BJ (cell line): ENCODE results near the gene RBM20. TPM values are rescaled to one million over a fixed set of nuclear protein-coding genes. Genes with fewer than 3 reads are reported as not detected.

Source experiments
- CTCF ChIA-PET: fragments of 350-600 bp; formaldehyde crosslinking; extraction: SDS; loops from one replicate; lab custom pipeline; 2021; ENCODE audit warnings: antibody characterized with exemption, inconsistent platforms; lab: Yijun Ruan, JAX
- POLR2A ChIA-PET: fragments of 300-600 bp; sonication (Branson Sonifier 250); formaldehyde crosslinking; extraction: SDS; loops from one replicate; lab custom pipeline; 2021; ENCODE audit warnings: antibody characterized with exemption; lab: Charles Lee
- DNase-seq: peaks from one replicate; pipeline ENCODE4 v3.0.0-alpha.2; 2011; ENCODE audit warnings: low read depth
- H3K27me3 ChIP-seq: 2 replicates; pipeline ENCODE4 v1.6.0; 2011; ENCODE audit warnings: low read length; ENCODE audit not compliant: control insufficient read depth, insufficient read depth
- H3K36me3 ChIP-seq: 2 replicates; pipeline ENCODE4 v1.5.1; 2011; ENCODE audit warnings: low read length; ENCODE audit not compliant: control insufficient read depth, insufficient read depth
- H3K4me3 ChIP-seq: 2 replicates; pipeline ENCODE4 v1.5.1; 2011; ENCODE audit warnings: low read depth, mild to moderate bottlenecking, control low read depth, low read length
- polyA plus RNA-seq: library from polyadenylated mRNA; depleted of rRNA; stranded (reverse); fragments of >200 nt; gene quantifications from 2 replicates; pipeline ENCODE4 v1.2.3, GENCODE V29; 2011
- TF ChIP-seq, protein P1 (sequence below): IDR thresholded peaks from 2 replicates; pipeline ENCODE4 v1.5.1; 2011; ENCODE audit warnings: low read depth, mild to moderate bottlenecking, control low read depth, inconsistent platforms, low read length, moderate library complexity; ENCODE audit not compliant: insufficient read depth

Gene RBM20
- polyA plus RNA-seq, 1 experiment, result not detected

DNA sequence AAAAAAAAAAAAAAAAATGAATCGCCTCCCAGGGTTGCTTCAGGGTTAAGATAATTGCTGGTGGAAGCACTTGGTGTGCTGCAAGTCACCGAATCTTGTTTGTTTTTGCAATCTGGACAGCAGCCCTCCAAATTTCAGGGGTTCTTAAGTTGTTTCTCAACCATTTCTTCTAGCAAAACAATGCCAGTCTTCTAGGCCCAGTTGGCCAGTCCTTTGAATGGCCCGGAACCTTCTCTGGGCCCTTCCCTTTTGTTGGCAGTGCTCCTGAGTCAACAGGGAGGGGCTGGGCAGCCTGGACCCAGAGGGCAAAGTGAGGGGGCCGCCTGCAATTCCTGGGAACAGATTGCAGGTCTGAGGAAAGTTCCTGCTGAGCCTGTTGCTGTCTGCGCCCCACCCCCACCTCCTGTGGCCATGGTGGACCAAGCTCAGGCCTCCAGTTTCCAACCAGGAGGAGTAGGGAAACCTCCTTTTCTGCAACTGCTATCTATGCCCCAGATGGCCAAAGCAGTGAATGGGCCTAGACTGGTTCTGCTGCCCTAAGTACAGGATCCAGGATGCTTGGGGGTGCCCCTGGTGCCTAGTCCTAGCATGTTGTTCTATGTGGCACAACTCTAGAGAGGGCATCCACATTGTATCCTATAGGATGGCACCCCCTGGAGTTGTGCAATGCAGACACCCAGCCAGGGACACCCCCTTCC lies 196.2 kb downstream of the RBM20 start:
- H3K4me3 ChIP-seq, result no peak overlapping the region
- POLR2A ChIA-PET, result no interaction called here
- peaks cover 5% of the 10 kb centered on the region for H3K27me3 ChIP-seq
- CTCF ChIA-PET, result interaction anchor here (1.5 kb wide), 1 partner anchor 36 kb away, joined by 3 read pairs; no protein-coding TSS in a partner anchor
- TF ChIP-seq, protein P1, sequence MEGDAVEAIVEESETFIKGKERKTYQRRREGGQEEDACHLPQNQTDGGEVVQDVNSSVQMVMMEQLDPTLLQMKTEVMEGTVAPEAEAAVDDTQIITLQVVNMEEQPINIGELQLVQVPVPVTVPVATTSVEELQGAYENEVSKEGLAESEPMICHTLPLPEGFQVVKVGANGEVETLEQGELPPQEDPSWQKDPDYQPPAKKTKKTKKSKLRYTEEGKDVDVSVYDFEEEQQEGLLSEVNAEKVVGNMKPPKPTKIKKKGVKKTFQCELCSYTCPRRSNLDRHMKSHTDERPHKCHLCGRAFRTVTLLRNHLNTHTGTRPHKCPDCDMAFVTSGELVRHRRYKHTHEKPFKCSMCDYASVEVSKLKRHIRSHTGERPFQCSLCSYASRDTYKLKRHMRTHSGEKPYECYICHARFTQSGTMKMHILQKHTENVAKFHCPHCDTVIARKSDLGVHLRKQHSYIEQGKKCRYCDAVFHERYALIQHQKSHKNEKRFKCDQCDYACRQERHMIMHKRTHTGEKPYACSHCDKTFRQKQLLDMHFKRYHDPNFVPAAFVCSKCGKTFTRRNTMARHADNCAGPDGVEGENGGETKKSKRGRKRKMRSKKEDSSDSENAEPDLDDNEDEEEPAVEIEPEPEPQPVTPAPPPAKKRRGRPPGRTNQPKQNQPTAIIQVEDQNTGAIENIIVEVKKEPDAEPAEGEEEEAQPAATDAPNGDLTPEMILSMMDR, result no peak
- no peak for DNase-seq
- H3K36me3 ChIP-seq, result no peaks in the 10 kb centered on the region

DNA sequence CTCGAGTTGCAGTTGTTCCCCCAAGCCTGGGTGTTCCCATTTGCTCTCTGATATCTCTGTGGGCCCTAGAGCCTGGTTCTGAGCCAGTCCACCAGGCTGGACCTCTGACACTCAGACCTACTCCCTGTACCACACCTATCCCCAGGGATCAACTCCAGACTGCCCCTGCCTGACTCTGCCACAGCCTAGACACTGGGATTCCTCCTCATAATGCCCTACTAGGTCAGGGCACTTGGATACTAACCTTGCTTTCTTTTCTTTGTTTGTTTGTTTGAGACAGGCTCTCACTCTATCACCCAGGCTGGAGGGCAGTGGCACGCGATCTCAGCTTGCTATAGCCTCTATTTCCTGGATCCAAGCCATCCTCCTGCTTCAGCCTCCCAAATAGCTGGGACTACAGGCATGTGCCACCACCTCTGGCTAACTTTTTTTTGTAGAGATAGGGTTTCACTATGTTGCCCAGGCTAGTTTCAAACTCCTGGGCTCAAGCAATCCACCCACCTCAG lies 196.8 kb downstream of the RBM20 start:
- CTCF ChIA-PET, result interaction anchor here (0.9 to 1.5 kb wide), 2 partner anchors 12 to 37 kb away, joined by 3 read pairs; no protein-coding TSS in a partner anchor
- POLR2A ChIA-PET, result no interaction called here
- TF ChIP-seq, protein P1, result no peak

DNA sequence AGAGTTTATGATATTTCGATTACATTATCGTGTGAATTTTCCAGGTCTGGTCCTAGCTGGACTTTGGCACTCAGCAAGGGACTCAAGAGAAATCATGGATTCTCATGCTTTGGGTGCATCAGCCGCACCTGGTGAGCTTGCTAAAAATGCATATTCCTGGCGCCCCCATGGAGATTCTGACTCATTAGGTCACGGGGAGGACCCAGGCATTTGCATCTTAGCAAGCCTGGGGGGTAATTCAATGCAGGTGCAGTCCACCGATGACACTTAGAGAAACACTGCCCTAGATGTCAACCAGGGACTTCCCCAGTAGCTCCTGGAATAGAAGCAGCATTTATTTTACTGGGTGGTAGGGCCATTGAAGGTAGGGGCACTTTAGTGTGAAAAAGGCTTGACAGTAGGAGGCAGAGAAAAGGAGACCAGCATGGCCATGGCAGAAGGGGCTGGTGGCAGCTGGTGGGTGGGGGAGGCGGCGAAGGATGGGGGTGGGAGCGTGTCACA lies 197.7 kb downstream of the RBM20 start:
- Histone ChIP-seq H3K36me3 (no peaks in the 10 kb centered on the region), H3K27me3 (peaks cover 4% of the 10 kb centered on the region), H3K4me3 (no peak overlapping the region)
- POLR2A ChIA-PET, result no interaction called here
- CTCF ChIA-PET, result interaction anchor here (0.9 to 1.0 kb wide), 2 partner anchors 11 to 38 kb away, joined by 3 to 4 read pairs; no protein-coding TSS in a partner anchor
- DNase-seq, result no peak
- TF ChIP-seq, protein P1, result no peak

More for the DNA sequence above, 196.8 kb downstream of the RBM20 start:
- H3K4me3 ChIP-seq, result no peak overlapping the region
- no peaks in the 10 kb centered on the region for H3K36me3 ChIP-seq
- DNase-seq, result no peak
- peaks cover 5% of the 10 kb centered on the region for H3K27me3 ChIP-seq

DNA sequence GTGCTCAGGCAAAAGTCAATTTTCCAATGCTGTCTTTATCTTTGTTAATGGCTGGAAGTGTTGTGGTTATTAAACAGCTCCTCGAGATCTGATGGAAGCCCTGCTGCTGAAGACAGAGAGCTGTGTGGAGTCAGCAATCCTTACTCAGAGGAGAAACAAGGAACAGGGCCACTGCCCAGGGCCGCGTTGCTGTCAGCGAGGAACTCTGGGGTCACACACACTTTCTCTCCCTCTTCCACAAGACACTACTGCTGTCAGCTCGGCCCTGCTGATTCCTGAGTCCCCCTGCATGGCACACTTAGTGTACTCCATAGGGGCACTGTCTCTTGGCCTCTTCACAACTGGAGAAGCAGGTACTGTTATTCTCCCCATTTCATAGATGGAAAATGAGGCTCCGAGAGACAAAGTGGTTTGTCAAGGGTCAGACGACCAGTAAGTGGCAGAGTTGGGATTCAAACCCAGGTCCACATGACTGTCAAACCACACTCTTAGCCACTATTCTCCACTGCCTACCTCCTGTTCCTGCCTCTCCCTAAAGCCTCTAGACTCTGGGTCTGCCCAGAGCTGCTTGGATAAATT lies 198.3 kb downstream of the RBM20 start:
- CTCF ChIA-PET, result interaction anchor here (1.0 kb wide), 1 partner anchor 38 kb away, joined by 4 read pairs; no protein-coding TSS in a partner anchor
- TF ChIP-seq, protein P1, result no peak
- POLR2A ChIA-PET, result no interaction called here
- Histone ChIP-seq H3K4me3 (no peak overlapping the region), H3K36me3 (no peaks in the 10 kb centered on the region), H3K27me3 (peaks cover 4% of the 10 kb centered on the region)
- no peak for DNase-seq

DNA sequence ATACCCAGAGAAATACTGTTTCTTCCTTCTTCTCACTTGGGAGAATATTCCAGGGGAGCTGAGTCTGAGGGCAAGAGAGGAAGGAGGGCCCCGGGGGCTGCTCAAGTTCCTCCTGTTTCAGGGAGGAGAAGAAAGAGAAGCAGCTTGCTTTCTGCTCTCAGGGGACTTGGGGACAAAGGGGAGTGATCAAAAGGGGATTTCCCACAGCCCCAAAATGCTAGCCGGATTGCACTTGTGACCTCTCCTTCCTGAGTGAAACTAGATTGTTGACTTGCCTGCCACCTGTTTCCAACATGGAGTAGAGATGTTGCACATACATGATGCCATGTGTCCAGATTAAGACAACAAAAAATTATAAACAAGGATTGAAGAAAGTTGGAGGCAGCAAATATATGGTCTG lies 198.9 kb downstream of the RBM20 start:
- POLR2A ChIA-PET, result no interaction called here
- DNase-seq, result no peak
- TF ChIP-seq, protein P1, result no peak
- CTCF ChIA-PET, result interaction anchor here (1.0 to 1.5 kb wide), 4 partner anchors 10 to 39 kb away, joined by 3 to 5 read pairs (median 4); no protein-coding TSS in a partner anchor
- Histone ChIP-seq H3K4me3 (no peak overlapping the region), H3K36me3 (no peaks in the 10 kb centered on the region), H3K27me3 (peaks cover 6% of the 10 kb centered on the region)
